ENCODE results near the gene EDRF1.

DNA sequence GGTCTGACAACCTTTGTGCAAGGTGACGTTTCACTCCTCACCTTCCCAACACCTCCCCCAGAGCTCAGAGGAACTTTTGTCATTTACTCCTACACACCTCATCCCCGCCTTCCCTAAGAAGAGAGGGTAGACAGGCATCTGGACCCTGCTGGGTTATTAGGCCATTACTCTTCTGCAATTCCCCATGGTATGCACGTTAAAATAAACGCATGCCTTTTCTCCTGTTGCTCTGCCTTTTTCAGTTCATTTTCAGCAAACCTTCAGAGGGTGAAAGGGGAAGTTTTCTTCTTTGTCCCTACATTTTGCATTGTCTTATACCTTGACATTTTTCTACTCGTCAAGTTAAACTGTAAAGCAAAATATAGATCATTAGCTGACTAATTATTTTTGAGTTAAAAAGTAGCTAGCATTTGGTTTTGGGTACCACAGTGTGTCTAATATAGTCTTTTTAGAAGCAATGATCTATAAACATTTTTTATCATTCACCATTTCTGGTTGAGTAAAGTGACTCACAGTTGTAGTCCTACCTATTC is 10.5 kb upstream of the EDRF1 start:
- TF ChIP-seq, protein P1, sequence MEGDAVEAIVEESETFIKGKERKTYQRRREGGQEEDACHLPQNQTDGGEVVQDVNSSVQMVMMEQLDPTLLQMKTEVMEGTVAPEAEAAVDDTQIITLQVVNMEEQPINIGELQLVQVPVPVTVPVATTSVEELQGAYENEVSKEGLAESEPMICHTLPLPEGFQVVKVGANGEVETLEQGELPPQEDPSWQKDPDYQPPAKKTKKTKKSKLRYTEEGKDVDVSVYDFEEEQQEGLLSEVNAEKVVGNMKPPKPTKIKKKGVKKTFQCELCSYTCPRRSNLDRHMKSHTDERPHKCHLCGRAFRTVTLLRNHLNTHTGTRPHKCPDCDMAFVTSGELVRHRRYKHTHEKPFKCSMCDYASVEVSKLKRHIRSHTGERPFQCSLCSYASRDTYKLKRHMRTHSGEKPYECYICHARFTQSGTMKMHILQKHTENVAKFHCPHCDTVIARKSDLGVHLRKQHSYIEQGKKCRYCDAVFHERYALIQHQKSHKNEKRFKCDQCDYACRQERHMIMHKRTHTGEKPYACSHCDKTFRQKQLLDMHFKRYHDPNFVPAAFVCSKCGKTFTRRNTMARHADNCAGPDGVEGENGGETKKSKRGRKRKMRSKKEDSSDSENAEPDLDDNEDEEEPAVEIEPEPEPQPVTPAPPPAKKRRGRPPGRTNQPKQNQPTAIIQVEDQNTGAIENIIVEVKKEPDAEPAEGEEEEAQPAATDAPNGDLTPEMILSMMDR (IDR thresholded peaks at IDR 0.05): no peak
- no peak for TF ChIP-seq POLR2AphosphoS5 (IDR thresholded peaks at IDR 0.05)

All from suprapubic skin (tissue), 3 donors.